GM12864 (cell line): Measurements from ENCODE around the gene TIE1.

Source experiments
- DNase-seq: peaks from one replicate; pipeline ENCODE4 v3.0.0-alpha.2; 2011; ENCODE audit warnings: low read depth
- H3K4me3 ChIP-seq: 2 replicates; pipeline ENCODE4 v1.5.1; 2011; ENCODE audit warnings: mild to moderate bottlenecking, low read depth, low read length, control low read depth
- CTCF ChIP-seq: IDR thresholded peaks from 2 replicates; pipeline ENCODE4 v1.5.1; 2011; ENCODE audit warnings: low read depth, mild to moderate bottlenecking, moderate library complexity, low read length, control low read depth, inconsistent platforms; ENCODE audit errors: missing control alignments

The TIE1 gene

DNA sequence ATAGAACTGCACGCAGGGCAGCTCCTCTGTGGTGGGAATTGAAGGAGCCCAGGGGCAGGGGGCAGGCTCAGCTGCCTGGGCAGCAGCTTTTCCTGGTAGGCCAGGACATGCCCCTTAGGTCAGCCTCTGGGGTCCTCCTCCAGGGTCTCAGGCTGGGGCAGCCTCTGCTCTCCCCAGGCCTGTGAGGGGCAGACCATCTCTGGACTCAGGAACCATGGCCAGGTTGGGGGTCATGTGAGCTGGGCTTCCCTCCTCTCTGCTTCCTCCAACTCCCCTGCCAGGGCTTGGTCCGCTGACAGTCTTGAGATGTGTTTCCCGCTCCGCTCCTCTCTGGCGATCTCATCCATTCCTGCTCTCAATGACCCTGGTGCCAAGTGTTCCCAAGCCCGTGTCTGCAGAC lies 21.1 kb upstream of the TIE1 start:
- no peak for DNase-seq
- no peak overlapping the region for H3K4me3 ChIP-seq
- TF ChIP-seq CTCF: no peak

- no peak for DNase-seq
- TF ChIP-seq CTCF: no peak
- no peak overlapping the region for H3K4me3 ChIP-seq
Observed at GRCh38 chr1:43280692-43281091, 20.1 kb upstream of the TIE1 start.

DNA sequence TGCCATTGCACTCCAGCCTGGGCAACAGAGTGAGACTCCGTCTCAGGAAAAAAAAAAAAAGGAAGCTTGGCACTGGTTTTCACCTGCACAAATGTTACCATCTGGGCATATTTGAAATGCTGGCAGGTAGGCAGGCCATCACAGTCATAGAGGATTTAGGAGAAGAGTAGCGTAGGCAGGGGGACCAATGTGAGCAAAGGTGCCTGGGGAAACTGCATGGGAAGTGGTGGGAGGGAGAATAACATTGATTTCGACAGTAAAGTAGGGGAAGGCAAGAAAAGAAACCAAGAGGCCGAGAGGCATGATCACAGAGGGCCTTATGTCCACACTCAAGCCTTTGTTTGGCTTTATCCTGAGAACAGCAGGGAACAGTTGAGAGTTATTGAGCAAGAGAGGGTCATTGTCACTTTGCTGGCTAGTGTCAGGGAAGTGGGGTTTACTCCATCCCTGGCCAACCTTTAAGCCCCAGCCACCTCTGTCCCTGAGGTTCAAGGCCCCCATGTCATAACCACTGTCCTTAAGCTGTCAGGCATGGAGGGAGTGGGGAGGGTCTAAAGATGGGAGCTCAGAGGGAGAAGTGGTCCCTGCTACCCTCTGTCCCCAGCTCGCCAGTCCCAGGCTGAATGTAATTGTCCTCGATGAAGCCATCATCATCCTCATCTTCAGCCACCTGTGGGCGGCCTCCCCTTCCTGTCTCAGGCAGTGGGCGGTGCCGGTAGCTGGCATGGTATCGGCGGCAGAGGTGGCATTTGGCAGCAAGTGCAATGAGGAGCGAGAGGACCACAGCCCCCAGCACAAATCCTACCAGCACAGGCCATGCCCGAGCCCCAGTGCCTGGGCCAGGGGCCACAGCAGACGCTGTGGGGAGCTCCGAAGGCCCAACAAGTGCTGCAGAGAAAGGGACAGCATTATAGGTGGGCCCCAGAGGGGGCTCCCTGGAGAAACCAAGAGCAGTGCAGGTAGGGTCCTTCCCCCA lies 18.3 kb upstream of the TIE1 start:
- DNase-seq: no peak
- H3K4me3 ChIP-seq: no peak overlapping the region
- TF ChIP-seq CTCF: no peak

DNA sequence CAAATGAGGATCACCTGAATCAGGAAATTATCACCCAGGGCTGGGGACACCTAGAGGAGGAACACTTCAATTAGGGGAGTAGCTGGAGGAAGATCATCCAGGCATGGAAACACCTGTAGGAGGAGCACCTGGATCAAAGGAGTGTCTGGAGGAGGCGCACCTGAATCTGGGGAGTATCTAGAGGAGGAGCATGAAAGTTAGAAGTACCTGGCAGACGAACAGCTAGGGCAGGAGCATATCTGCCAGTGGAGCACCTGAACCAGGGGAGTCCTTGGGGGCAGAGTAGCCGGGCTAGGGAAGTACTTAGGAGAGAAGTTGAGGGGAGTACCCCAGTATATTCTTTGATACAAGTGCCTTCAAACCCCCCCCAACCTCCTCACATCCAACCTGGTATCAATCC lies 16.7 kb upstream of the TIE1 start:
- DNase-seq: no peak
- TF ChIP-seq CTCF: no peak
- H3K4me3 ChIP-seq: no peak overlapping the region

GRCh38 chr1:43284546-43285110 lies 16.2 kb upstream of the TIE1 start:
- no peak overlapping the region for H3K4me3 ChIP-seq
- DNase-seq: no peak
- no peak for TF ChIP-seq CTCF

GRCh38 chr1:43285269-43285990 lies 15.4 kb upstream of the TIE1 start, which contains the start of gene C1orf210:
C1orf210 (minus strand) TSS chr1:43285581; CDS start chr1:43283270, 2,311 bp downstream.
- no peak for TF ChIP-seq CTCF
- no peak for DNase-seq
- no peak within 1 kb of the TSS for H3K4me3 ChIP-seq
